ENCODE measurements around the gene PLPPR5.

Gene PLPPR5

GRCh38 chr1:98967122-98967521 is 37.5 kb downstream of the PLPPR5 start:
- no peaks in the 10 kb centered on the region for H3K9me3 ChIP-seq (ENCODE audit: insufficient read depth, low read depth, low read length)
- WGBS = 75% methylated on average over 1 of the region's 1 CpG
- H3K4me3 ChIP-seq (ENCODE audit: low read length) = no peak overlapping the region
- H3K36me3 ChIP-seq (ENCODE audit: insufficient read depth, low read length) = no peaks in the 10 kb centered on the region
- no peak overlapping the region for H3K27ac ChIP-seq (ENCODE audit: low read depth, low read length)
- no peak overlapping the region for H3K9ac ChIP-seq (ENCODE audit: low read depth, low read length)
- no peaks in the 10 kb centered on the region for H3K27me3 ChIP-seq (ENCODE audit: insufficient read depth, low read length)
- peaks cover 17% of the 10 kb centered on the region for H3K4me1 ChIP-seq (ENCODE audit: insufficient read depth, low read length)

GRCh38 chr1:98965394-98965793 is 39.3 kb downstream of the PLPPR5 start:
- Histone ChIP-seq H3K27ac (ENCODE audit: low read depth, low read length) (no peak overlapping the region), H3K9me3 (ENCODE audit: insufficient read depth, low read depth, low read length) (no peaks in the 10 kb centered on the region), H3K4me3 (ENCODE audit: low read length) (no peak overlapping the region), H3K27me3 (ENCODE audit: insufficient read depth, low read length) (no peaks in the 10 kb centered on the region), H3K36me3 (ENCODE audit: insufficient read depth, low read length) (no peaks in the 10 kb centered on the region), H3K4me1 (ENCODE audit: insufficient read depth, low read length) (peaks cover 17% of the 10 kb centered on the region), H3K9ac (ENCODE audit: low read depth, low read length) (no peak overlapping the region)
- WGBS = 95% methylated on average over 3 of the region's 3 CpGs

DNA sequence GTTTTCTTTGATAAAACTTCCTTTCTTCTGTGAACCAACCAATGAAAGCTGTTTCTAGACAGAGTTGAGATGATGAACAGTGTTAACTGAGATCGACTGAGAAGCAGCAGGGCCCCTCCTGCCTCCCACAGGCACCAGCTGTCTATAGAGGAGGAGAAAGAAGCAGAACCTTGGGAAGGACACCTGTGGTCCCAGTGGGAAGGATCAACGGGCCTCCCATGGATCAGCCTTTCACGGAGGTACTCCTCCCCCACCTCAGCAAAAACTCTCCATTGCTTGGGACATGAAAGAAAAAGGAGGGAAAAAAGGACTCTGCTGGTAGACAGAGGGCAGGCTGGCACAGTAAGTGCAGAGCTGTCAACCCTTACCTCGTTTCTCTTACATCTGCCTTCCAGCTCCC is 40.5 kb downstream of the PLPPR5 start:
- Histone ChIP-seq H3K9ac (ENCODE audit: low read depth, low read length) (no peak overlapping the region), H3K27ac (ENCODE audit: low read depth, low read length) (no peak overlapping the region), H3K9me3 (ENCODE audit: insufficient read depth, low read depth, low read length) (no peaks in the 10 kb centered on the region), H3K4me3 (ENCODE audit: low read length) (no peak overlapping the region), H3K36me3 (ENCODE audit: insufficient read depth, low read length) (no peaks in the 10 kb centered on the region), H3K27me3 (ENCODE audit: insufficient read depth, low read length) (no peaks in the 10 kb centered on the region), H3K4me1 (ENCODE audit: insufficient read depth, low read length) (peaks cover 17% of the 10 kb centered on the region)
- WGBS = 76% methylated on average over 2 of the region's 4 CpGs

GRCh38 chr1:98963064-98963758 is 41.5 kb downstream of the PLPPR5 start:
- Histone ChIP-seq H3K36me3 (ENCODE audit: insufficient read depth, low read length) (no peaks in the 10 kb centered on the region), H3K27me3 (ENCODE audit: insufficient read depth, low read length) (no peaks in the 10 kb centered on the region), H3K4me1 (ENCODE audit: insufficient read depth, low read length) (peaks cover 17% of the 10 kb centered on the region), H3K4me3 (ENCODE audit: low read length) (no peak overlapping the region), H3K9ac (ENCODE audit: low read depth, low read length) (no peak overlapping the region), H3K27ac (ENCODE audit: low read depth, low read length) (no peak overlapping the region), H3K9me3 (ENCODE audit: insufficient read depth, low read depth, low read length) (no peaks in the 10 kb centered on the region)
- WGBS = 86% methylated on average over 1 of the region's 3 CpGs

- Histone ChIP-seq H3K27me3 (ENCODE audit: insufficient read depth, low read length) (no peaks in the 10 kb centered on the region), H3K36me3 (ENCODE audit: insufficient read depth, low read length) (no peaks in the 10 kb centered on the region), H3K27ac (ENCODE audit: low read depth, low read length) (no peak overlapping the region), H3K4me3 (ENCODE audit: low read length) (no peak overlapping the region), H3K9me3 (ENCODE audit: insufficient read depth, low read depth, low read length) (no peaks in the 10 kb centered on the region), H3K9ac (ENCODE audit: low read depth, low read length) (no peak overlapping the region), H3K4me1 (ENCODE audit: insufficient read depth, low read length) (peaks cover 7% of the 10 kb centered on the region)
These were observed 42.5 kb downstream of the PLPPR5 start for GRCh38 chr1:98962156-98962555.

DNA sequence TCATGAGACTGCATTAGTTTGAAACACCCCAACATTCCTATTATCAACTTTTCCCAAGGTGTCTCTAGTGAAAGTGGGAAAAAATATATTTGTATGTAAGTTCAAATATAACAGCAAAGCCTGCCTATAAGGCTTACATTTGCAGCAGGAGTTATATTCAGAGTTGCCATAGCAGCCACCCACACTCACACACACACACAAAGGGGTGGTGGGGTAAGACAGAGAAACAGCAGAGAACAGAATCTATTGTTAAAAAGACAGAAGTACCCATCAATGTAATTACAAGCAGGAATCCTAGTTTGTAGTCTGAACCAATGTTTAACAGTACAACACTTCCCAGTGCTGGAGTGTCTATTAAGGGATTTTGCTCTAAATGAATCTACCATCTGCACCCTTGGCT is 55.0 kb downstream of the PLPPR5 start:
- H3K27ac ChIP-seq (ENCODE audit: low read depth, low read length) = no peak overlapping the region
- H3K9me3 ChIP-seq (ENCODE audit: insufficient read depth, low read depth, low read length) = no peaks in the 10 kb centered on the region
- no peaks in the 10 kb centered on the region for H3K27me3 ChIP-seq (ENCODE audit: insufficient read depth, low read length)
- no peaks in the 10 kb centered on the region; the same call in 1 of the 2 replicates for H3K4me1 ChIP-seq (ENCODE audit: insufficient read depth, low read length)
- H3K9ac ChIP-seq (ENCODE audit: low read depth, low read length) = no peak overlapping the region
- no peak overlapping the region for H3K4me3 ChIP-seq (ENCODE audit: low read length)
- no peaks in the 10 kb centered on the region for H3K36me3 ChIP-seq (ENCODE audit: insufficient read depth, low read length)

GRCh38 chr1:98949166-98949565 is 55.5 kb downstream of the PLPPR5 start:
- no peaks in the 10 kb centered on the region for H3K36me3 ChIP-seq (ENCODE audit: insufficient read depth, low read length)
- H3K4me1 ChIP-seq (ENCODE audit: insufficient read depth, low read length) = no peaks in the 10 kb centered on the region; the same call in 1 of the 2 replicates
- no peaks in the 10 kb centered on the region for H3K9me3 ChIP-seq (ENCODE audit: insufficient read depth, low read depth, low read length)
- no peaks in the 10 kb centered on the region for H3K27me3 ChIP-seq (ENCODE audit: insufficient read depth, low read length)
- no peak overlapping the region for H3K9ac ChIP-seq (ENCODE audit: low read depth, low read length)
- no CpG with 5 or more reads among the region's 2 CpGs for WGBS
- no peak overlapping the region for H3K27ac ChIP-seq (ENCODE audit: low read depth, low read length)
- no peak overlapping the region for H3K4me3 ChIP-seq (ENCODE audit: low read length)

DNA sequence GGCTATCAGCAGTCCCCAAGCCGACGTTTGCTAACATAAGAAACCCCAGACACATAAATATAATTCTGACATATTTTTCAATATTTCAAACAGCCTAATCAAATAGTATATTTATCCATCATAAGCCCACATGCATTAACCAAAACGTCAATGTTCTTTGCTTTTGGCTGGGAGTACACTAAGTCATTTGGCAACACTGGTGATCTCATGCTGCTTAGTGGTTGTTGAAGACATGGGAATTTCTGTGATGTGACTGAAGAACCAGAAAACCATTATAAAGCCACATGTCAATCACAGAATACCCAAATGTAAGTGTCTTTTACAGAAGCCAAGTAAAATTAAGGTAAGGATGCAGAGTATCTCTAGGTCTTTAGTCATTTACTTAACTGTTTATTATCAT is 57.6 kb downstream of the PLPPR5 start:
- H3K9ac ChIP-seq (ENCODE audit: low read depth, low read length) = no peak overlapping the region
- no peak overlapping the region for H3K4me3 ChIP-seq (ENCODE audit: low read length)
- no peaks in the 10 kb centered on the region for H3K27me3 ChIP-seq (ENCODE audit: insufficient read depth, low read length)
- H3K9me3 ChIP-seq (ENCODE audit: insufficient read depth, low read depth, low read length) = no peaks in the 10 kb centered on the region
- H3K36me3 ChIP-seq (ENCODE audit: insufficient read depth, low read length) = no peaks in the 10 kb centered on the region
- WGBS = 87% methylated on average over 3 of the region's 3 CpGs
- H3K4me1 ChIP-seq (ENCODE audit: insufficient read depth, low read length) = no peaks in the 10 kb centered on the region; the same call in 1 of the 2 replicates
- no peak overlapping the region for H3K27ac ChIP-seq (ENCODE audit: low read depth, low read length)

- no peaks in the 10 kb centered on the region for H3K36me3 ChIP-seq (ENCODE audit: insufficient read depth, low read length)
- H3K27me3 ChIP-seq (ENCODE audit: insufficient read depth, low read length) = no peaks in the 10 kb centered on the region
- WGBS = 85% methylated on average over 4 of the region's 4 CpGs
These were observed 64.0 kb downstream of the PLPPR5 start for GRCh38 chr1:98940722-98941079.

DNA sequence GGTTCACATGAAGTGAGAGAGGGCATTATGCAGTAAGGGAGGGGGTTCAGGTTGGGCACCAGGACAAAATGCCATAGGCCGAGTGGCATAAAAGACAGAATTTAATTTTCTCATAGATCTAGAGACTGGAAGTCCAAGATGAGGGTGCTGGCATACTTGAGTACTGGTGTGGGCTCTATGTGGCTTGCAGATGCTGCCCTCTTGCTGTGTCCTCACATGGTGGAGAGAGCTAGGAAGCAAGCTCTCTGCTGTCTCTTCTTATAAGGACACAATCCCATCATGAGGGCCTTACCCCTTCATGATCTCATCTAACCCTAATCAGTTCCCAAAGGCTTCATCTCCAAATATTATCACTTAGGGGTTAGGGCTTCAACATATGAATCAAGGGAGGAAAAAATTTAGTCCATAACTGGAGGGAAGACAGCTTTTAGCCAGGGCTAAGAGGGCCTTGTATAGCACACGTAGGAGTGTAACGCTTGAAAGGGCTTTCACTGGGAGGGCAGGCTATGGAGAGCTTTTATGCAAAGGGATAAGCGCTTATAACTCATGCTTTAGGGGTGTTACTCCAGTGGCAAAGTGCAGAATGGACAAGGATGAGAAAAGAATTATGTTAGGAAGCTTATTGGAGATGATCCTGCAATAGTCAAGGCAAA is 64.5 kb downstream of the PLPPR5 start:
- H3K4me1 ChIP-seq (ENCODE audit: insufficient read depth, low read length) = no peaks in the 10 kb centered on the region
- no peak overlapping the region for H3K27ac ChIP-seq (ENCODE audit: low read depth, low read length)
- no peak overlapping the region for H3K4me3 ChIP-seq (ENCODE audit: low read length)
- no peaks in the 10 kb centered on the region for H3K27me3 ChIP-seq (ENCODE audit: insufficient read depth, low read length)
- 92% methylated on average over 4 of the region's 4 CpGs for WGBS
- no peak overlapping the region for H3K9ac ChIP-seq (ENCODE audit: low read depth, low read length)
- H3K36me3 ChIP-seq (ENCODE audit: insufficient read depth, low read length) = no peaks in the 10 kb centered on the region
- no peaks in the 10 kb centered on the region for H3K9me3 ChIP-seq (ENCODE audit: insufficient read depth, low read depth, low read length)

More at GRCh38 chr1:98940722-98941079, 64.0 kb downstream of the PLPPR5 start:
- Histone ChIP-seq H3K9me3 (ENCODE audit: insufficient read depth, low read depth, low read length) (no peaks in the 10 kb centered on the region), H3K9ac (ENCODE audit: low read depth, low read length) (no peak overlapping the region), H3K27ac (ENCODE audit: low read depth, low read length) (no peak overlapping the region), H3K4me1 (ENCODE audit: insufficient read depth, low read length) (no peaks in the 10 kb centered on the region), H3K4me3 (ENCODE audit: low read length) (no peak overlapping the region)

DNA sequence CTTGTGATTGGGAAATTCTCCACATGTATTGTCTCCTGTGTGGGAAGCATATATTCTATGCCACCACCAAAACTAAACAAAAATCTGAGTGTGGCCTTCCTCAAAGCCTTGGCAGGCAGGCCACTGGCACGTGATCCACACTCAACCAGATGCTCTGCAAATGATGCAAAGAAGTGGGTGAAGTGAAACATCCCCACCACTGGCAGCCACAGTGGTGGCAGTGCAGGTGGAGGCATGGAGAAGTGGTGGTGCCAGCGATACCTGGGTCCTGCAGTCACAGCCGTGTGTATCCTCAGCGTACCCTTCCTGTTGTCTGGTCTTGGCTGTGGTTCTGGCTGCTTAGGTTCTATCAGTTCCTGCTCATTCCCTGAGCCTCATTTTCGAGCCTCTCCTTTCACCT is 65.2 kb downstream of the PLPPR5 start:
- Histone ChIP-seq H3K27me3 (ENCODE audit: insufficient read depth, low read length) (no peaks in the 10 kb centered on the region), H3K36me3 (ENCODE audit: insufficient read depth, low read length) (no peaks in the 10 kb centered on the region), H3K4me3 (ENCODE audit: low read length) (no peak overlapping the region), H3K27ac (ENCODE audit: low read depth, low read length) (no peak overlapping the region), H3K9me3 (ENCODE audit: insufficient read depth, low read depth, low read length) (no peaks in the 10 kb centered on the region), H3K4me1 (ENCODE audit: insufficient read depth, low read length) (no peaks in the 10 kb centered on the region), H3K9ac (ENCODE audit: low read depth, low read length) (no peak overlapping the region)
- WGBS = 91% methylated on average over 5 of the region's 5 CpGs

GRCh38 chr1:98937347-98937746 is 67.3 kb downstream of the PLPPR5 start:
- Histone ChIP-seq H3K36me3 (ENCODE audit: insufficient read depth, low read length) (no peaks in the 10 kb centered on the region), H3K9ac (ENCODE audit: low read depth, low read length) (no peak overlapping the region), H3K27me3 (ENCODE audit: insufficient read depth, low read length) (no peaks in the 10 kb centered on the region), H3K4me1 (ENCODE audit: insufficient read depth, low read length) (no peaks in the 10 kb centered on the region), H3K4me3 (ENCODE audit: low read length) (no peak overlapping the region), H3K27ac (ENCODE audit: low read depth, low read length) (no peak overlapping the region), H3K9me3 (ENCODE audit: insufficient read depth, low read depth, low read length) (no peaks in the 10 kb centered on the region)
